ENCODE measurements around the gene CTBS.

The CTBS gene

DNA sequence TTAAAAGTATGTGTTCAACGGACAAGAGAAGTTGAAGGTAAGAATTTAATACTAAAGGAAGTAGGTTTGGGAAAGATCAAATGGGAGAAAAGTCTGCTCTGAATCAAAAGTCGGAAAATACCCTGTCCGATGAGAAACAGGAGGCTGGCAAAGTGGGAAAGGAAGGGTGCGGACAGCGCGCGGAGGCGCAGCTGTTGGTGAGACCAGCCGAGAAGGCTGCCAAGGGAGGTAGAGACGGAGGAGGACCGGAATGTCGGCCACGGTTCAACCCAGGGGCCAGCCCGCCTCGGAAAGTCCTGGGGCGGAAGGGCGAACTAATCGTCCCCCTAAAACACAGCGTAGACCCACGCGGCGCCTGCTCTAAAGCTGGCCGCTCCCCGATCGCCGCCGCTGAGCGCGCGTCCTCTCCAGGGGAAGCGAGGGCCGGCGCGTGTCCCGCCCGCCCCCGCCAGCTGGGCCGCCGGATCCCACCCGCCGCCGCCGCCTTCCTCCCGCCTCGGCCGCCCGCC is 68.7 kb downstream of the CTBS start:
- DNase-seq, result peak; percentile 69

DNA sequence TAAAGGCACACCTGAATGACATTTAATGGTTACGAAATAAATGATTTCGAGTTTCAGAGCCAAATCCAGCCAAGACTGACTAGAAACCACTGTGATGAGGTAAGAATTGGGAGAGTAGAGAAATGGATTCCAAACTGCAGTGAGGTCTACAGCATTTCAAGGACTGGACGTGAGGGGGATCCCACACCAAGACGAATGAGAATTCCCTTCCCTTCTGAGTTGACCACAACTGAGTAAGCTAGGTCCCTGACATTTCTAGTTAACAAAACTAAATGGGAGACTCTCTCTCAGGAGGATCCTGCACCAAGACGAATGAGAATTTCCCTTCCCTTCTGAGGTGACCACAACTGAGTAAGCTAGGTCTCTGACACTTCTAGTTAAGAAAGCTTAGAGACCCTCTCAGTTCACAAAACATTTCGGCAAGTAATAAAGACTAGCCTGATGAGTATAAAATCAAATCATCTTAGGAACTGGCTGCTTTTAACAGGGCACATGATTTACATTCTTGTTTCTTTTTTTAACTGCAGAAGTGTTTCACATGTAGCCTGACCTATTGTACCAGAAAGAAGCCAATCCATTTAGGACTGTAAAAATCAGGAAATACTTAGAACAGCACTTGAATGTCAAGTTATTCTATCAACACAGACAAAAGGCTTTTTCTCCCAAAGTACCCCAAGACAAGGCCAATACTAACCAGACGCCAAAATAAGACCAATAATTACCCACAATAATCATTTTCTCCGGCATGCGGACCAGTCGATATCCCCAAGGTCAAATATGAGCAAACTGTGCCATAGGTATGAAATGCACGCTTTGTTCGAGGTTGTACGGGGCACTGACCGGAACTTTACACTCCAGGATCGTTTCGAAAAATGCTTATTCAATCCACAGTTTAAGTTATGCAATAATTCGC is 69.4 kb downstream of the CTBS start:
- DNase-seq, result no peak

DNA sequence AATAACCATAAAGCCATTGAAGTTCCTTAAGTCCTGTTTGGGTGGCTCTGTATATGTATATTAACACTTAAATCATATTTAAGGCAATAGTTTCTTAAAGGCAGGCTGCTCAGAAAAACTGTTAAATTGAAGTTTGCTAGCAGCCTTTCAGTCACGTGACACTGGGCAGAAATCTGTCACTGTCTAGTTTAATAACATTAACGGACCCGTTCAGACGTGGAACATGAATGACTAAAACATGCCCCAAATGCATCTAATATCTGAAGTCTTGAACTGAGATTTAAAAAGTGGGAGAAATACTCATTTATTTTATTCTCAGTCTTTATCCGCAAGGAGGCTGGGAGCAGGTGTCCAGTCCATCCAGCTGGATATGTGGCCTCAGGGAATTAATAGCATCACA is 71.3 kb downstream of the CTBS start:
- DNase-seq, result no peak

Measured in NCI-H1092 treated with DMSO at 0.1 percent for 48 hours (cell line).